ENCODE data around the gene CAPN5. TPM values are rescaled to one million over a fixed set of nuclear protein-coding genes. Genes with fewer than 3 reads are reported as not detected.

Gene CAPN5
- total and polyA plus RNA-seq, 2 of the 8 experiments (the other 6 are each of a cell fraction or from before 2014, with no cell fraction given): 21.5 to 22.4 TPM

- H4K8ac ChIP-seq (ENCODE audit: extremely low read depth, insufficient read depth, low read length): no peak overlapping the region
- peaks cover 4 to 15% (median 9%) of the 10 kb centered on the region in 4 experiments for H3K4me1 ChIP-seq (replicated peaks in 1 of 4; ENCODE audit: control insufficient read depth in 3 of 4, insufficient read depth in 4 of 4, low read length in 3 of 4)
- no peak overlapping the region for H2BK12ac ChIP-seq (ENCODE audit: low read depth, low read length)
- no peak overlapping the region for H2BK5ac ChIP-seq (ENCODE audit: low read depth, low read length)
- H2BK120ac ChIP-seq (replicated peaks; ENCODE audit: low read depth, low read length): no peak overlapping the region
- H3K79me1 ChIP-seq (ENCODE audit: low read depth, low read length): no peaks in the 10 kb centered on the region
- H3K23ac ChIP-seq (ENCODE audit: insufficient read length): no peak overlapping the region
- H2BK15ac ChIP-seq (ENCODE audit: low read length): no peak overlapping the region
- no peak overlapping the region for H3K4ac ChIP-seq (replicated peaks; ENCODE audit: insufficient read length, low read depth, low read length)
- no peak overlapping the region for H3K56ac ChIP-seq (replicated peaks; ENCODE audit: insufficient read length, low read depth, low read length)
- H4K91ac ChIP-seq (replicated peaks; ENCODE audit: insufficient read length, low read length): no peak overlapping the region
- WGBS, 2 experiments (ENCODE audit: extremely low coverage in 1 of 2, insufficient coverage in 1 of 2, insufficient read length in 1 of 2, insufficient replicate concordance in 2 of 2, low coverage in 1 of 2, low lambda C conversion rate in 2 of 2, missing lambda C conversion rate in 1 of 2): 90% methylated on average over 8 of the region's 8 CpGs; no CpG with 5 or more reads in 1 of the 2 experiments
- no peak overlapping the region for H3K4me3 ChIP-seq (ENCODE audit: extremely low read depth in 1 of 4, insufficient read depth in 2 of 4, low read depth in 3 of 4, low read length in 4 of 4)
- no peak overlapping the region for H3K9ac ChIP-seq (replicated peaks in 1 of 4; ENCODE audit: extremely low read depth in 1 of 4, low read depth in 3 of 4, low read length in 3 of 4)
- H2AK5ac ChIP-seq (ENCODE audit: low read depth, low read length): no peak overlapping the region
- DNase-seq (ENCODE audit: low read depth in 1 of 2, low spot score in 2 of 2) (no peak), FAIRE-seq (no peak)
- H3K36me3 ChIP-seq (ENCODE audit: control insufficient read depth in 2 of 4, insufficient read depth in 4 of 4, low read length in 3 of 4): no peaks in the 10 kb centered on the region; a peak in 1 of 8 replicates
- no peak overlapping the region for H3K18ac ChIP-seq (ENCODE audit: extremely low read depth, low read length)
- no peak overlapping the region for H3K4me2 ChIP-seq (ENCODE audit: insufficient read depth in 1 of 2, low read depth in 2 of 2, low read length in 2 of 2)
- no peak overlapping the region for H3K14ac ChIP-seq (ENCODE audit: insufficient read length)
- no peaks in the 10 kb centered on the region for H4K20me1 ChIP-seq (replicated peaks in 1 of 2; ENCODE audit: control insufficient read depth in 1 of 2, insufficient read depth in 2 of 2, low read length in 2 of 2)
- ChIA-PET CTCF (ENCODE audit: partially characterized antibody) (interaction anchor here (1.1 to 13.9 kb wide), 4 partner anchors 9 to 75 kb away, joined by 4 to 170 read pairs (median 26); no protein-coding TSS in a partner anchor), POLR2A (ENCODE audit: partially characterized antibody) (no interaction called here)
- no peaks in the 10 kb centered on the region for H3K9me3 ChIP-seq (ENCODE audit: insufficient read depth in 2 of 2, low read depth in 1 of 2, low read length in 1 of 2)
- no peak overlapping the region for H2AFZ ChIP-seq (ENCODE audit: low read length)
- no peak for TF ChIP-seq CREB1 (IDR thresholded peaks at IDR 0.05)
- no peak for TF ChIP-seq BRCA1 (IDR thresholded peaks at IDR 0.05; ENCODE audit: low read depth, low read length)
- H4K5ac ChIP-seq (ENCODE audit: insufficient read length, low read depth, low read length): no peak overlapping the region
- 0 out of 7 replicates have a peak, but pooled peaks cover 0 to 2% (median 0%) of the 10 kb centered on the region in 4 experiments for H3K27me3 ChIP-seq (replicated peaks in 1 of 4; ENCODE audit: control insufficient read depth in 3 of 4, extremely low read depth in 1 of 4, insufficient read depth in 3 of 4, low read length in 3 of 4)
- no peak overlapping the region for H3K27ac ChIP-seq (ENCODE audit: low read depth, low read length)
- 0 out of 2 replicates have a peak, but pooled peaks cover 6% of the 10 kb centered on the region for H3K23me2 ChIP-seq (ENCODE audit: low read depth, low read length)
- no peaks in the 10 kb centered on the region for H3K79me2 ChIP-seq (ENCODE audit: control insufficient read depth in 1 of 2, insufficient read depth in 2 of 2, low read length in 2 of 2)
- no peak overlapping the region for H2BK20ac ChIP-seq (ENCODE audit: low read length)
These were observed 57.3 kb downstream of the CAPN5 start for GRCh38 chr11:77124041-77124440.
